GM18517 (cell line): ENCODE data around the gene PDE1A.

Experiments
- ATAC-seq: cut with Tn5 transposase; IDR thresholded peaks from one replicate; pipeline ENCODE4 v1.9.1; 2021; ENCODE audit warnings: mild to moderate bottlenecking, moderate library complexity; ENCODE audit not compliant: unreplicated experiment

The PDE1A gene

DNA sequence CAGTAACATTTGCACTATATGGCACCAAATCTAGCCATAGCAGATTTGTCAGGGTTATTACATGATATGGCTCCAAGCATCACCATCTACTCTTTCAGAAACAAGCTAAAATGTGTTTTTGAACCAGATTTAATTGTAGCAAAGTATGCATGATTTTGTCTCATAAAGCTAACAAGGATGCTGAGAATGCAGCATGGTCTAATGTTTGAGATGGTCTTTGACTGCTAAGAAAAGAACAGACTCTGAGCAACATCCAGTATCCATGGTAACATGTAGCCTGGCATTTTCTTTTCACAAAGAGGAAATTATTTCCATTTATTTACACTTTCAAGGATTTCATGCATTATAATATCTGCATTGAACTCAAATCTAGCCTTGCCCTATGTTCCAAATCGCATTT lies 206.5 kb downstream of the PDE1A start:
- ATAC-seq, result no peak

DNA sequence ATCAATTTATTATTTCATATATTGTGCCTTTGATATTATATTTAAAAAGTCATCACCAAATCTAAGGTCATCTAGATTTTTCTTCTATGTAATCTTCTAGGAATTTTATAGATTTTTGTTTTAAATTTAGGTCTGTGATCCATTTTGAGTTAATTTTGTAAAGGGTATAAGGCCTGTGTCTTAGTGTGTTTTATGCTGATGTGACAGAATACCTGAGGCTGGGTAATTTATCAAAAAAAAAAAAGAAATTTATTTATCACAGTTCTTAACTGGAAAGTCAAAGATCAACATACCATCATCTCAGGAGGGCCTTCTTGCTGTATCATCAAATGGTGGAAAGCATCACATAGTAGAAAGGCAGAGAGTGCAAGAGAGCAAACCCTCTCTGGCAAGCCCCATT lies 216.2 kb downstream of the PDE1A start:
- no peak for ATAC-seq

DNA sequence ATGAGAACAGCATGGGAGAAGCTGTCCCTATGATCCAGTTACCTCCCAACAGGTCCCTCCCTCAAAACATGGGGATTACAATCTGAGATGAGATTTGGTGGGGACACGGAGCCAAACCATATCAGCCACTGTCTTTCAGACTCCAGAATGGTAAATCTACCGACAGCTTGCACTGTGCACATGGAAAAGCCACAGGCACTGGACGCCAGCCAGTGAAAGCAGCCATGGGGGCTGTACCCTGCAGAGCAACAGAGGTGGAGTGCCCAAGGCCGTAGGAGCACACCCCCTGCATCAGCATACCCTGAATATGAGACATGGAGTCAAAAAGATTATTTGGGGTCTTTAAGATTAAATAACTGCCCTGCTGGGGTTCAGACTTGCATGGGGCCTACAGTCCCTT lies 218.4 kb downstream of the PDE1A start:
- no peak for ATAC-seq

DNA sequence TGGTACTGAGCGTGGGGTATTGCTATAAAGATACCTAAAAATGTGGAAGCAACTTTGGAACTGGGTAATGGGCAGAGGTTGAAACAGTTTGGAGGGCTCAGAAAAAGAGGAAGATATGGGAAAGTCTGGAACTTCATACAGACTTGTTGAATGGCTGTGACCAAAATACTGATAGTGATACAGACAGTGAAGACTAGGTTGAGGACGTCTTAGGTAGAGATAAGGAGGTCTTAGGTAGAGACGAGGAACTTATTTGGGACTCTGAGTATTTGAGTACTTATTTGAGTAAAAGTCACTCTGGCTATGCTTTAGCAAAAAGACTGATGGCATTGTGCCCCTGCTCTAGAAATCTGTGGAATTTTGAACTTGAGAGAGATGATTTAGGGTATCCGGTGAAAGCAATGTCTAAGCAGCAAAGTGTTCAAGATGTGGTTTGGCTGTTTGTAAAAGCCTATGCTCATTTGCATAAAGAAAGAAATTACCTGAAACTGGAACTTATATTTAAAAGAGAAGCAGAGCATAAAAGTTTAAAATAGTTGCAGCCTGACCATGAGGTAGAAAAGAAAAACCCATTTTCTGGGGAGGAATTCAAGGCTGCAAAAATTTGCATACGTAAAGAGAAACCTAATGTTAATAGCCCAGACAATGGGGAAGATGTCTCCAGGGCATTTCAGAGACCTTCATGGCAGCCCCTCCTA lies 219.6 kb downstream of the PDE1A start:
- ATAC-seq, result peak; percentile 66

DNA sequence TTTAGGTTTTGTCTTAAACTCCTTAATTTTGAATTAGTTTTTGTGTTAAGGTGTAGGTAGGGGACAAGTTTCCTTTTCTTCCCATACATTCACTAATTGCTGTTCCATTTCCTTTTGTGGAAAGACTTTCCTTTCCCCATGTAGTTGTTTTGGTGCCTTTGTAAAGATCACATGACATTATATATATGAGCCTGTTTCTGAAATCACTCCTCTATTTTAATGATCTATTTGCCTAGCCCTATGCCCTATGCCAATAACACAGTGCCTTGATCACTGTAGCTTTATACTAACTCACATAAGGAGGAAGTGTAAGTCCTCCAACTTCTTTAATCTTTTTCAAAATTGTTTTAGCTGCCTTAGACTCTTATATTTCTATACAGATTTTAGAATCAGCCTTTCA lies 229.3 kb downstream of the PDE1A start:
- ATAC-seq, result no peak

DNA sequence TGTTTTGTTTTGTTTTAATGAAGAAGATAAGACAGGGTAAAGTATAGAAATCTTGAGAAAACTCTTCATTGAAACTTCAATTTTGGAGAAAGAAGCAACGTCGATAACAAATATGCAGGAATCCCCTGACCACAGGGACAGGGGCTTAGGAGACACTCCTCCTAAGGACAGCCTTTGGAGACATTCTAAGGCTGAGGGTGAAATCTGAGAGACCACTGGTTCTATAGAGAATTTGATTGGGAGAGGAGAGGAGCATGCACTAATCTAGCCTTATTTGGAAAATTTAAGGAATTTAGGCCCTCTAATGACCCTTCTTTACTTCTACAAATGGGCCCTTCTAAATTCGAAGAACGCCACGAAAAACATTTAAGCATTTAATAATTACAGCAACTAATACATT lies 233.5 kb downstream of the PDE1A start:
- no peak for ATAC-seq

DNA sequence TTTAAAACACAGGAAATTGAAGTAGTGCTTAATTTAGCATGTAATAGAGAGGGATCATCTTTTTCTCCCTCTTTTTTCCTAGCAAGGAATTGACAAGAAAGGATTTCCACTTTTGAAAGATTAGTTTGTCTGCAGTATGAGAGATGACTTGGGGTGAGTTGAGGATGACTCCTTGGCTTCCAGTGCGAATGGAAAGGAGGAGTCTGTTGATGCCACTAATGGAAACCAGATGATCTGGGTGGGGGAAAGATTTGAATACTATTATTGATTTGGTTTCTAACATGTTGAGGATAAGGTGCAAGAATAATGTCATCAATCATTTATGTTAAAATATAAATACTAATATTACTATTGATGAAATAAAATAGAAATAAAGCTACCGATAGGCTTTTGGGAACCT lies 235.8 kb downstream of the PDE1A start:
- no peak for ATAC-seq

DNA sequence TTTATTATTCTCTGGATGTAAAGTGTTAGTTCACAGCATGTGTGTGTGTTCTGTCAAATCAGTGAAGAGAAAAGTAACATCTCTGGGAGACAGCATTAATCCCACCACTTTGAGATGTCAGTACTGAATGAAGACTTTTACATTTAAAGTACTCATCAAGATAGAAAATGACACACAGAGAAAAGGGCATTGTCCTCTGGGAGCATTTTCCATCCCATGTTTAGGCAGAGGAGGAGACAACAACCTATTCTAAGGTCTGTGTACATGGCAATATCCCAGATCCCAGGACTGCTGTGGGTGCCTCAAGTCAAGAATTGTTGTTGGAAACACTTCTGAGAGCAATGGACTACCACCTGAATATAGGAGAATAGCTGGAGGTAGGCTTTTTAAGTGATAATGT lies 239.7 kb downstream of the PDE1A start:
- ATAC-seq, result no peak

DNA sequence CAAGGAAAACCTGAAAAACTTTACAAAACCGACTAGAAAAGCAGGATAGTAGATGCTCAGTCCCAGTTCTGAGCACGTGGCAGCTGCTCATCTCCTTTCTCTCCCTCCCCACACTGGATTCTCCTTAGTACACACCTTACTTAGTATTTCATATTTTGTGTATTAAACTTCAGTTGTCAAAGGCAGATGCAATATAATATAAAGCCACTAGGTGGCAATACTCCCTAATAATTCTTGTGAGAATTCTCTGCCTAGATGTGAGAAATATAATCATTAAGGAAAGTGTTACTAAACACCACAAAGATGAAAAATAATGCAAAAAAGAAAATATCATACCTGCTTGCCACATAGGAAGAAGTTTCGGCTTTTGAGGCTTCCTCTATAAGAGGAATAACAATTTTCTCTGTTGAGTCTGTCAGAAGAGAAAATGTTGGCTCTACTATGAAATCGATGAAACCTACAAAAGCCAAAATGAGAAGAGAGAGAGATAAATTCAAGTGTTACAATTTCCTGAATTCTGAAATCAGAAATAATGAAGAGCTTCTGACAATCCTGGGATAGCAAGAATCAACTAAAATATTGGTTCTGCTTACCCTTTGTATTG lies 240.6 kb downstream of the PDE1A start:
- ATAC-seq, result peak; percentile 65

DNA sequence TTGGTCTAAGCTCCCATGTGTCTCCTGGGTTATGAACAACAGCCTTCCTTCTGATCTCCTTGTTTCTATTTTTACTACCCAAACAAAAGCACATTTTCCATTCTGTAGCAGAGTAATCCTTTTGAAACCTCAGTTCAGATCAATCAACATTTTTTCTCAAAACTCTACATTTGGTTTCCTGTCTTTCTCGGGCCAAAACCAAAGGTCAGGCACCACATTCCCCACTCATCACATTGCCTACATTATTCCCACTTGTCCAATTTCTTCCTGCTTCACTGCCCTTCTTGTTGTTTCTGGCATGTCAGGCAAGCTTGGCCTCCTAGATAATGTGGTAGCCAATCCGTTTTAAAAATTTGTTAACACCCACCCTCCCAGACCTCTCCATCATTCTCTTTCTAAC lies 244.4 kb downstream of the PDE1A start:
- no peak for ATAC-seq

DNA sequence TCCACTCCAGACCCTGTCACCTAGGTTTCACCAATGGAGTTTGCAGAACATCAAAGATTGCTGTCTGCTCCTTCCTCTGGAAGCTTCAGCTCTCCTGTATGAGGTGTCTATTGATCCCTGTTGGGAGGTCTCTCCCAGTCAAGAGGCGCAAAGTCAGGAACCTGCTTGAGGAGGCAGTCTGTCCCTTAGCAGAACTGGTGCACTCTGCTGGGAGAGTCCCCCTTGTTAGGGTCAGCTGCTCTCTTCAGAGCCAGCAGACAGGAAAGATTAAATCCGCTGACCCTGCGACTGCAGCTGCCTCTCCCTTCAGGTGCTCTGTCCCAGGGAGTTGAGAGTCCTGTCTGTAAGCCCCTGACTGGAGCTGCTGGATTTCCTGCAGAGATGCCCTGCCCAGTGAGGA lies 245.5 kb downstream of the PDE1A start:
- ATAC-seq, result no peak

DNA sequence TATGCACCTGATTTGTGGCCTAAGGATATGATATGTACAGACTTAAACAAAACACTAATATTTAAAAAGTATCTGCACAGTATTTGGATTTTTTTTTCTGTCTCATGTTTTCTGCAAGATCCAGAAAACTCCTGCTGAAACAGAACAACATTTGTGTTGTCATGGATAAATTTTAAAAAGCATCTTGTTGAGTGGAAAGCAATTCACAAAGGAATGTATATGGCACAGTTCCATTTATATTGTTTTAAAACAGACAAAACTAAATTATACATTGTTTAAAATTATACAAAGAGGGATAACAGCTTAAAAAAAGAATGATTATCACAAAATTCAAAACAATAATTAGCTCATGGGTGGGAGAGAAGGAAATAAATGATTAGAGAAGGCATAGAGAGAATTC lies 247.7 kb downstream of the PDE1A start:
- ATAC-seq, result no peak

DNA sequence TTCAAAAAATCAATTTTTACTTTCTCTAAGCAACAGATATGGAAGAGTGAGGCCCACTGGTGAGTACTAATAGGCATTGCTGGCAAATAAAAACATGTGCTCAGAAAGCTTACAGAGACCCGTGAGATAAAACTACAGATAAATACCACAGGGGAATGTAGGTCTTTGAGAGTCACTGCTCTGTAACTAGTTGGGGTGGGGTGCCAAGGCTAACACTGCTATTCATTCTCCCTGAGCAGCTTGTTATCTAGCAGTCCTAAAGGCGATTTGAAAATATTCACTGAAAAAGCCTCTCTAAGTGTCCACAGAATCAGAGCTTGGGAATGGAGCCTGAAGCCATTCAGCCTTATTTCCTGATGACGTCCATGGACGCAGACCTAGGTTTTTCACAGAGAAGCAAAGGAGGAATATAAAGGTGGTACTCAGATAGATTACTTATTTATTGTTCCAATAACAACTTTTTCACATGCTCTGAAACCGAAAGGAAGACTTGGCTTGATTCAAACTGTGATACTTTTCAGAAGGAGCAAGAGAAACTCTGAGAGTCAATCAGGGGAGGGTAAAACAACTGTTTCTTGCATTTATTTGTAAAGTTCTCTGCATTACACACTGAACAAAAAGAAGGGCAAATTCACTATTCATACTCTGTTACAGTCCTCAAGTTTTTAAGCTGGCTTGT lies 252.8 kb downstream of the PDE1A start:
- no peak for ATAC-seq

DNA sequence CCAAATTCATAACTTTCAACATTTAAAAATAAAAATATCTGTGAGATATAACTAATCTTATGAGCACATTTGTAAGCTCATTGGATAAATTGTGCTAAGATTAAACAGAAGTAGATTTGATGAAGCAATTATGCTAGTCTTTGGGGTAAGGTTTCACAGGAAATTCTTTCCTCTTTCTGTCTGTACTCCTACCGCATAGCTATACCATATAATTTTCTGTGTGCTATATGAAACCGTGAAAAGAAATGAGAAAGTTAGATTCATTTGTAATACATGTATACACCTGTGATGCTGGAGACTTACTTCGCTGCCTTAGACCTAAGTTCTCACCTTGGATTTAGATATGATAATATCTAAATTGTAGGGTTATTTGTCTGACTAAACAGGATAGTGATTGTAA lies 256.5 kb downstream of the PDE1A start:
- ATAC-seq, result no peak

DNA sequence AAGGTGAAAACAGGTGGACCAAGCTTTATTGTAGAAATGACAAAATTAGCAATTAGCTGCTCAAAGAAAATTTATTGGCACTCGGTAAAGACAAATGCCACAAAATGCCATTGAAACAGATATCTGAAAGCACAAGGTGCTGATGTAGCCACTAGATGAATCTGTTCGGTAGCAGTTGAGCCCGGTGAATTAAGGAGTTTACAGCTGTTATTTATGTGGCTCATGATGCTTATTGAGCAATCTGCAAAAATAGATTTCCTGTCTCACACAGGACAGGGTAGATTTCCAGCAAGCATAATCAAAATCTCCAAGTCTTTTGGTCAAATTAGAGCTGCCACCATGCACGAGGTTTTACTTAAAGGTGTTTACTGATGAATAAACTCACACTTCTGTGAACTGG lies 259.0 kb downstream of the PDE1A start:
- no peak for ATAC-seq

DNA sequence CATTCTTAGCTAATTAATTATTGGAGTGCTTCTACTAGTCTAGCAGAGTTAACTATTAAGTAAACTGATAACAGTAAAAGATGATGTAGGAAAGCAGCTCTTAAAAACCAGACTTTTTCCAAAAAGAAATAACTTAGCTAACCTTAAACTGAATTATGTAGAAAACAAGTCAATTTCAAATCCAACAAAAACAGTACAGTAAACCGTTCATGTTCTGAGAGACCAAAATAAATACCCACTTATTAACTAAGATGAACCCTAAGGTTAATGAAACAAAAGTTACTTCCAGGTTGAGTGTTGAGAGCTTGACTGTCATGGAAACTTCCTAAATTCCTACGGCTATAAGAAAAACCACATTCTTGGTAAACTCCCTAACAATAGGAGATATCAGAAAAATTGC lies 260.0 kb downstream of the PDE1A start:
- ATAC-seq, result no peak

DNA sequence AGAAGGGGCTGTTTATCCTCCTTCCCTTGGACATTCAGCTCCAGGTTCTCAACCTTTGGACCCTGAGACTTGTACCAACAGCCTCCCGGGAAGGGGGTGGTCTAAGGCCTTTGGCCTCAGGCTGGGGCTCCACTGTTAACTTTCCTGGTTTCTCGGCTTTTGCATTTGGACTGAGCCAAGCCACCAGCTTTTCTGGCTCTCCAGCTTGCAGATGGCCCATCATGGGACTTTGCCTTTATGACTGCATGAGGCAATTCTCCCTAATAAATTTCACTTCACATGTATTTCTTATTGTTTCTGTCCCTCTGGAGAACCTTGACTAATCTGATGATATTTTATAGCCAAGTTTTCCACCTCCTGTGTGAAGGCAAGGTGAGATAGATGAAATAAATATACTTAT lies 260.4 kb downstream of the PDE1A start:
- ATAC-seq, result no peak

DNA sequence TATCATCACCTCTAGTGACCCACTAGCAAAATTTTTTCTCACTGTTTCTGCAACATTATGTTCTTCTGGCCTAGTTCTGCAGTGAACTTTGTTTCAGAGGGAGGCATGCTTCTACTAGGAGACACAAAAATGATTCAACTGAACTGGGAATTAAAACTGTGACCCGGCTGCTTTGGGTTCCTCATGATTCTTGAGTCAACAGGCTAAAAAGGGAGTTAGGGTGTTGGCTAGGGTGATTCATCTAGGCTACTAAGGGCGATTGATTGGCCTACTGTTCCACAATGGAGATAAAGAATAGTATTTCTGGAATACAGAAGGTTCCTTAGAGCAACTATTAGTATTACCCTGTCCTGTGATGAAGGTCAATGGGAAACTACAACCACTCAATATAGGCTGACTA lies 261.6 kb downstream of the PDE1A start:
- ATAC-seq, result no peak

DNA sequence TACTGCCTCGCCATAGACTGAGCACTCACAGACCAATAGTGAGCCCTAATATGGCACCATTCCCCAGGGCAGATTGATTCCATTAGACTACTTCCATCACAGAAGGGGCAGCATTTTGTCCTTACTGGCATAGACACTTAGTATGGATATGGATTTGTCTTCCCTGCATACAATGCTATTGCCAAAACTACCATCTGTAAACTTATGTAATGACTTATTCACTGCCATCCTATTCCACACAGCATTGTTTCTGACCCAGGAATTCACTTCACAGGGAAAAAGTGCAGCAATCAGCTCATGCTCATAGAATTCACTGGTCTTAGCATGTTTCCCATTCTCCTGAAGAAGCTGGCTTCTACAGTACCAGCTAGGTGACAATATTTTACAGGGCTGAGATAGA lies 262.1 kb downstream of the PDE1A start:
- no peak for ATAC-seq

DNA sequence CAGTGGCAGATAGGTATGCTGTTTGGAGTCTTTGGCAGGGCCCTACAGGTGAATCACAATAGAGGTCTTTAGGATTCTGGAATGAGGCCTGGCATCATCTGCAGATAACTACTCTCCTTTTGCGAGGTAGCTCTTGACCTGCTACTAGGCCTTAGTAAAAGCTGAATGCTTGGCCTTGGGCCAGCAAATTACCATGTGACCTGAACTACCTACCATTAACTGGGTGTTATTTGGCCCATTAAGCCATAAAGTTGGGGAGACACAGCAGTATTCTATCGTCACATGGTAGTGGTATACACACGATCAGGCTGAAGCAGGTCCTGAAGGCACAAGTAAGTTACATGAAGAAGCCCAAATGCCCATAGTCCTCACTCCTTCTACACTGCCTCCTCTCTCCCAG lies 263.0 kb downstream of the PDE1A start:
- ATAC-seq, result no peak

DNA sequence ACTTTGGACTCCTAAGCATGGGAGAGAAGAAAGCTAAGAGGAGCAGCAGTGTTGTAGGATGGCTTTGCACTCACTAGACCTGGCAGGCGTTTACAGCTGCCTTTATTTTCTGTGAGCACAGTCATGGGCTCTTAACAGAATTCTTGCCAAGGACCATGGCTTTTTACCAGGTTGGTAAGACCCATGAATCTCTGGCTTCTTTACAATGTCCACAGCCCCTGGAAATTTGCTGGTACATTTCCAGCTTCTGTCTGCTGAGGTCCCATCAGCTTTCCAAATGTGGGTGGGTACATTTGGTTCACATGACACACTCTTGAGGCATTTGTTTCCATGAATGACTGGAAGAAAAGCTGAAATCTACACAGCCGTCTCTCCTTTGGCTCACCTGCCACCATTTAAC lies 278.5 kb downstream of the PDE1A start:
- no peak for ATAC-seq

DNA sequence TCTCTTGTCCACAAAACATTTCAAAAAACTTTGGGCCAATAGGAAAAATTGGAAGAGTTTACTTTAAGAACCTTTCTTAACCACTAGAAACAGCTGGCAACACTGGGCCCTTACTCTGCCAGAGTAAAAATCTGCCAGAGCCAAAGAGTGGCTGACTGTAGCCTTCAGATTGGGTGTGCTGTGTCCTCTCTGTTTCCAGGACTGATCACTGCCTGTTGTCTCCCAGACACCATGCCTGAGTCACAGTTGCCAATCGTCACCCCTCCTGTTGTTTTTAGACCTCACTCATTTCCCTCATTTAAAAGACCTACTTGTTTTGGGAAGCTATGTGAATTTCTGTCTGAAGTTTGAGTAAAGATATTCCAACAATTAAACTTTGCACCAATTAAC lies 282.1 kb downstream of the PDE1A start:
- ATAC-seq, result no peak
